Mesenchymal stem cell (in vitro differentiated cells and primary cell): ENCODE measurements around the gene ADAMTS14.

ENCODE experiments used
- DNase-seq: peaks from one replicate; pipeline ENCODE4 v3.0.0-alpha.2; 2013
- H2AFZ ChIP-seq: one replicate; pipeline ENCODE4 v1.6.1; 2013; ENCODE audit warnings: low read depth, mild to moderate bottlenecking, control low read depth, inconsistent platforms, low read length, moderate library complexity
- H2AK5ac ChIP-seq: 2 replicates; pipeline ENCODE4 v1.6.1; 2013; ENCODE audit warnings: low read length, moderate library complexity, mild to moderate bottlenecking, inconsistent platforms; ENCODE audit not compliant: severe bottlenecking
- H2BK120ac ChIP-seq: one replicate; pipeline ENCODE4 v1.6.1; 2013; ENCODE audit warnings: low read depth, mild to moderate bottlenecking, inconsistent platforms, low read length, moderate library complexity
- H2BK12ac ChIP-seq, 2 experiments: one replicate each; pipeline ENCODE4 v1.6.1; 2013; ENCODE audit warnings: inconsistent platforms in 2 of 2, low read length in 2 of 2, mild to moderate bottlenecking in 2 of 2, moderate library complexity in 2 of 2, control low read depth in 1 of 2
- H2BK15ac ChIP-seq: one replicate; pipeline ENCODE4 v1.6.1; 2013; ENCODE audit warnings: mild to moderate bottlenecking, low read depth, inconsistent platforms; ENCODE audit not compliant: poor library complexity, severe bottlenecking
- H2BK5ac ChIP-seq: 2 replicates; pipeline ENCODE4 v1.6.1; 2013; ENCODE audit warnings: low read depth, mild to moderate bottlenecking, low read length, control low read depth, inconsistent platforms; ENCODE audit not compliant: poor library complexity, severe bottlenecking
- H3K14ac ChIP-seq, 2 experiments: one replicate each; pipeline ENCODE4 v1.6.1; 2013; ENCODE audit warnings: inconsistent platforms in 2 of 2, low read length in 2 of 2, control low read depth in 1 of 2, mild to moderate bottlenecking in 1 of 2, moderate library complexity in 1 of 2
- H3K18ac ChIP-seq, 2 experiments: one replicate each; pipeline ENCODE4 v1.6.1; 2013; ENCODE audit warnings: inconsistent platforms in 2 of 2, low read length in 2 of 2, control low read depth in 1 of 2, low read depth in 1 of 2, mild to moderate bottlenecking in 1 of 2
- H3K23ac ChIP-seq, 2 experiments: one replicate each; pipeline ENCODE4 v1.6.1; 2013; ENCODE audit warnings: inconsistent platforms in 2 of 2, low read length in 2 of 2, mild to moderate bottlenecking in 2 of 2, moderate library complexity in 2 of 2, control low read depth in 1 of 2
- H3K27ac ChIP-seq: 2 replicates; pipeline ENCODE4 v1.5.1; 2013; ENCODE audit warnings: mild to moderate bottlenecking, moderate library complexity, low read length, control low read depth, inconsistent platforms; ENCODE audit not compliant: poor library complexity, severe bottlenecking
- H3K27me3 ChIP-seq, 2 experiments: 2 replicates each; pipeline versions ENCODE4 v1.6.1 to v1.7.0; 2013; ENCODE audit warnings: low read length in 2 of 2, mild to moderate bottlenecking in 2 of 2, moderate library complexity in 2 of 2, control low read depth in 1 of 2, inconsistent platforms in 1 of 2; ENCODE audit not compliant: control insufficient read depth in 1 of 2, insufficient read depth in 1 of 2
- H3K36me3 ChIP-seq, 2 experiments: 2 replicates each; pipeline versions ENCODE4 v1.6.1 to v1.7.0; 2013; ENCODE audit warnings: low read length in 2 of 2, control low read depth in 1 of 2, inconsistent platforms in 1 of 2, low read depth in 1 of 2, mild to moderate bottlenecking in 1 of 2; ENCODE audit not compliant: insufficient read depth in 2 of 2, control insufficient read depth in 1 of 2
- H3K4ac ChIP-seq, 2 experiments: one replicate each; pipeline ENCODE4 v1.6.1; 2013; ENCODE audit warnings: inconsistent platforms in 2 of 2, low read length in 2 of 2, mild to moderate bottlenecking in 2 of 2, moderate library complexity in 2 of 2, control low read depth in 1 of 2, low read depth in 1 of 2
- H3K4me1 ChIP-seq: 2 replicates; pipeline ENCODE4 v1.6.1; 2013; ENCODE audit warnings: low read depth, low read length, control low read depth; ENCODE audit not compliant: control insufficient read depth, insufficient read depth
- H3K4me2 ChIP-seq: 2 replicates; pipeline ENCODE4 v1.6.1; 2013; ENCODE audit warnings: low read length, mild to moderate bottlenecking, inconsistent platforms; ENCODE audit not compliant: poor library complexity, severe bottlenecking
- H3K4me3 ChIP-seq, 2 experiments: 2 replicates each; pipeline versions ENCODE4 v1.5.1 to v1.7.0; 2013; ENCODE audit warnings: low read length in 2 of 2, mild to moderate bottlenecking in 2 of 2, control low read depth in 1 of 2, low read depth in 1 of 2; ENCODE audit not compliant: insufficient read depth in 1 of 2
- H3K79me1 ChIP-seq: replicated peaks from 2 replicates; pipeline ENCODE4 v1.6.1; 2013; ENCODE audit warnings: mild to moderate bottlenecking, control low read depth, low read length, inconsistent platforms; ENCODE audit not compliant: poor library complexity, severe bottlenecking
- H3K9ac ChIP-seq: 2 replicates; pipeline ENCODE4 v1.7.0; 2013; ENCODE audit warnings: mild to moderate bottlenecking, low read length, moderate library complexity
- H3K9me3 ChIP-seq: 2 replicates; pipeline ENCODE4 v1.7.0; 2013; ENCODE audit warnings: mild to moderate bottlenecking, low read length; ENCODE audit not compliant: control insufficient read depth
- H4K8ac ChIP-seq: one replicate; pipeline ENCODE4 v1.6.1; 2013; ENCODE audit warnings: inconsistent platforms, mild to moderate bottlenecking, low read length, moderate library complexity
- H4K91ac ChIP-seq: one replicate; pipeline ENCODE4 v1.6.1; 2013; ENCODE audit warnings: mild to moderate bottlenecking, low read length, inconsistent platforms
- WGBS: methylation state at CpG from one replicate; pipeline ENCODE4 v1.1.7; 2013; ENCODE audit warnings: mixed read lengths; 5-methylcytosine and 5-hydroxymethylcytosine counted together

The ADAMTS14 gene

GRCh38 chr10:70729763-70730357, 57.6 kb downstream of the ADAMTS14 start:
- Histone ChIP-seq H3K4me3 (no peak overlapping the region), H2AK5ac (no peak overlapping the region)

GRCh38 chr10:70730955-70731354, 58.6 kb downstream of the ADAMTS14 start:
- no peak overlapping the region for H3K18ac ChIP-seq
- H4K91ac ChIP-seq: no peak overlapping the region
- H2BK5ac ChIP-seq: no peak overlapping the region
- H2AFZ ChIP-seq: no peak overlapping the region
- H3K4me3 ChIP-seq: no peak overlapping the region
- no peak overlapping the region for H2BK12ac ChIP-seq
- H2BK120ac ChIP-seq: no peak overlapping the region
- H4K8ac ChIP-seq: no peak overlapping the region
- no peak overlapping the region for H3K4ac ChIP-seq
- H2BK15ac ChIP-seq: no peak overlapping the region
- H3K9ac ChIP-seq: no peak overlapping the region
- H3K23ac ChIP-seq: no peak overlapping the region
- peaks cover 83 to 96% of the 10 kb centered on the region in 2 experiments for H3K36me3 ChIP-seq
- H2AK5ac ChIP-seq: no peak overlapping the region
- H3K4me1 ChIP-seq: peaks cover 16% of the 10 kb centered on the region
- H3K27me3 ChIP-seq: no peaks in the 10 kb centered on the region
- no peak overlapping the region for H3K27ac ChIP-seq
- DNase-seq: no peak
- no peaks in the 10 kb centered on the region for H3K9me3 ChIP-seq
- H3K4me2 ChIP-seq: no peak overlapping the region
- peaks cover 28% of the 10 kb centered on the region for H3K79me1 ChIP-seq
- no peak overlapping the region for H3K14ac ChIP-seq
- 51% methylated on average over 2 of the region's 2 CpGs for WGBS

More at GRCh38 chr10:70729763-70730357, 57.6 kb downstream of the ADAMTS14 start:
- H3K79me1 ChIP-seq: peaks cover 22% of the 10 kb centered on the region
- no peak overlapping the region for H3K23ac ChIP-seq
- H2AFZ ChIP-seq: no peak overlapping the region
- H2BK12ac ChIP-seq: no peak overlapping the region
- no peak overlapping the region for H2BK15ac ChIP-seq
- no peak overlapping the region for H3K27ac ChIP-seq
- H3K4ac ChIP-seq: no peak overlapping the region
- peaks cover 16% of the 10 kb centered on the region for H3K4me1 ChIP-seq
- H3K36me3 ChIP-seq: peaks cover 82 to 96% of the 10 kb centered on the region in 2 experiments
- no peak overlapping the region for H3K18ac ChIP-seq
- H4K91ac ChIP-seq: no peak overlapping the region
- H3K9ac ChIP-seq: no peak overlapping the region
- no peak overlapping the region for H4K8ac ChIP-seq
- no peak overlapping the region for H2BK5ac ChIP-seq
- H3K27me3 ChIP-seq: no peaks in the 10 kb centered on the region
- no peak for DNase-seq
- no peak overlapping the region for H3K4me2 ChIP-seq
- H2BK120ac ChIP-seq: no peak overlapping the region
- no peak overlapping the region for H3K14ac ChIP-seq
- 84% methylated on average over 16 of the region's 16 CpGs for WGBS
- no peaks in the 10 kb centered on the region for H3K9me3 ChIP-seq

GRCh38 chr10:70732569-70732968, 60.3 kb downstream of the ADAMTS14 start:
- Histone ChIP-seq H3K23ac (no peak overlapping the region), H3K4me3 (no peak overlapping the region), H2BK12ac (no peak overlapping the region), H3K27me3 (no peaks in the 10 kb centered on the region), H2BK5ac (no peak overlapping the region), H4K91ac (no peak overlapping the region), H3K4me2 (no peak overlapping the region), H2AFZ (no peak overlapping the region), H3K4ac (no peak overlapping the region), H3K18ac (no peak overlapping the region), H3K36me3 (peaks cover 83 to 96% of the 10 kb centered on the region in 2 experiments), H3K4me1 (peaks cover 13% of the 10 kb centered on the region), H2BK15ac (no peak overlapping the region), H3K9ac (no peak overlapping the region), H2BK120ac (no peak overlapping the region), H3K9me3 (no peaks in the 10 kb centered on the region), H3K27ac (no peak overlapping the region), H4K8ac (no peak overlapping the region), H3K14ac (no peak overlapping the region), H2AK5ac (no peak overlapping the region), H3K79me1 (peaks cover 24% of the 10 kb centered on the region)
- WGBS: 90% methylated on average over 4 of the region's 4 CpGs
- DNase-seq: no peak

GRCh38 chr10:70733051-70733450, 60.7 kb downstream of the ADAMTS14 start:
- Histone ChIP-seq H2AK5ac (no peak overlapping the region), H3K36me3 (peaks cover 83 to 99% of the 10 kb centered on the region in 2 experiments), H3K9me3 (no peaks in the 10 kb centered on the region), H2BK12ac (no peak overlapping the region), H3K4me1 (peaks cover 13% of the 10 kb centered on the region), H4K8ac (no peak overlapping the region), H2AFZ (no peak overlapping the region), H3K4me2 (no peak overlapping the region), H4K91ac (no peak overlapping the region), H3K4ac (no peak overlapping the region), H3K9ac (no peak overlapping the region), H3K23ac (no peak overlapping the region), H3K79me1 (peaks cover 25% of the 10 kb centered on the region), H3K27me3 (no peaks in the 10 kb centered on the region), H3K4me3 (no peak overlapping the region), H3K27ac (no peak overlapping the region), H2BK120ac (no peak overlapping the region), H3K14ac (no peak overlapping the region), H2BK15ac (no peak overlapping the region), H2BK5ac (no peak overlapping the region), H3K18ac (no peak overlapping the region)
- no peak for DNase-seq
- WGBS: 92% methylated on average over 1 of the region's 1 CpG
